HG02943 (cell line): Measurements from ENCODE around the gene KCNE3.

Experiments
- ATAC-seq: cut with Tn5 transposase; IDR thresholded peaks from one replicate; pipeline ENCODE4 v1.9.1; 2021; ENCODE audit warnings: mild to moderate bottlenecking, low read depth, moderate library complexity; ENCODE audit not compliant: unreplicated experiment

KCNE3 gene

GRCh38 chr11:74466916-74467885 is at the start of gene KCNE3:
TSS of gene KCNE3 (minus strand) at chr11:74467549. CDS start at chr11:74457563, 9,986 bp downstream.
- no peak for ATAC-seq

DNA sequence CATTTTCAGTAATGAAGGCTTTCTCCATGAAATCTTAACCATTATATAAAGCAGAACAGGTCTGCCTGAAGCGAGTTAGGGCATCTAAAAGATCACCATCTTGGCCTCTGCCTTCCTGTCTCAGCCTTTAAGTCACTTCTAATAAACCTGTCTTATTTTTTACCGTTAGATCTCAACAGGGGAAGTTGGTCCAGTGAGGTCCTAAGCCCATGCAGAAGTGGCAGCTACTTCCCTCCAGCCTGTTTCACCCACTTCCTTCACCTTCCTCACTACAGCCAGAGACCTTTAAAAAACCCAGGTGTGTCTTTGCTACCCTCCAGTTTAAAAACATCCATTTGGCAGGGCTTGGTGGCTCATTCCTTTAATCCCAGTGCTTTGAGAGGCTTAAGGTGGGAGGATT is 40.2 kb upstream of the KCNE3 start:
- ATAC-seq: no peak

GRCh38 chr11:74506823-74507222 is 39.5 kb upstream of the KCNE3 start:
- no peak for ATAC-seq

GRCh38 chr11:74505911-74506310 is 38.6 kb upstream of the KCNE3 start:
- ATAC-seq: no peak

- no peak for ATAC-seq
Observed at GRCh38 chr11:74504100-74504691, 36.8 kb upstream of the KCNE3 start.

GRCh38 chr11:74494916-74495315 is 27.6 kb upstream of the KCNE3 start:
- no peak for ATAC-seq

GRCh38 chr11:74493791-74494630 is 26.7 kb upstream of the KCNE3 start:
- no peak for ATAC-seq

- peak; percentile 94 for ATAC-seq
Observed at GRCh38 chr11:74492974-74493790, 25.8 kb upstream of the KCNE3 start, which contains the start of gene LIPT2. TSS of gene LIPT2 (minus strand) at chr11:74493724. CDS start at chr11:74493703, 21 bp downstream.

DNA sequence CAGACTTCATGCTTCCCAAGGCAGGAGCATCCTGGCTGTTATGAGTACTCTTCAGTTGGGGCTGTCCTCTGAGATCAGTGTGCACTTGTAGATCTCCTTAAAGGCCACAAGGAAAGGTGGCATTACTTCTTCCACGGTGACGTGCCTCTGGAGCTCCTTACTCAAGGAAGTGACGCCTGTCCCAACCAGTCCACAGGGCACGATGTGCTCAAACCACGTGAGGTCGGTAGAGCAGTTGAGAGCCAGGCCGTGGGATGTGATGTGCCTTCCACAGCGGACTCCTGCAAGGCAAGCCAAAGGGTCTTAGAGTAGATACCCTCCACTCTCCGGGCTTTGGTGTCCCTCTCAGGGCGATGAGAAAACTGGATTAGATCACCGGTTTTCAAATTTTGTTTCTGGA is 24.7 kb upstream of the KCNE3 start:
- ATAC-seq: no peak

DNA sequence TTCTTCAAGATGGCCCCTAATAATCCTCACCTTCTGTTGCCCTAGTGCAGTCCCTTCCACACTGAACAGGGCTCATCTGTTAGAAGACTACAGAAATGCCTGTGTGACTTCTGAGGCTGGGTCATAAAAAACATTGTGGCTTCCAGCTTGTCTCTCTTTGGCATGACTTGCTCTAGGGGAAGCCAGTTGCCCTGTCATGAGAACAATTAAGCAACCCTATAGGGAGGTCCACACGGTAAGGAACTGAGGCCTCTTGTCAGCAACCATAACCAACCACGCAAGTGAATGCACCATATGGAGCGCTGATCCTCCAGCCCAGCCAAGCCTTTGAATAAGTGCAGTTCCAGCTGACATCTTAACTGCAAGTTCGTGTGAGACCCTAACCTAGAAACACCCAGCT is 23.6 kb upstream of the KCNE3 start:
- ATAC-seq: no peak

DNA sequence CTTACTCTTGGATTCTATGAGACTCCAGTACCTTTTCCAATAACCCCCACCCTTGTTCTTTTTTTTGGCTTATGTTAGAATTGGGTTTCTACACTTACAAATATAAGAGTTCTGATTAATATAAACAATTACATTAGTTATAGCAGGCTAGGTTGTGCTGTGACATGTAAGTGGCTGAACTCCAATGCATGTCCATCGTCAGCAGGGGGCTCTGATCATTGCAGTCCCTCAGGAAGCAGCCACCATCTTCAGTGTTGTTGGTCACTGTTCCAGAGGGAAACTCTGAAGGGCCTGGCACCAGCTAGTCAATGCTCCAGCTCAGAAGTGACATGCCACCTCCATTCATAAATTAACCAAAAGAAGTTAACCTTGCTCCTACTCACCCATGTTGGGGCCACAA is 20.5 kb upstream of the KCNE3 start:
- ATAC-seq: no peak

- ATAC-seq: no peak
Observed at GRCh38 chr11:74485868-74486267, 18.5 kb upstream of the KCNE3 start.

DNA sequence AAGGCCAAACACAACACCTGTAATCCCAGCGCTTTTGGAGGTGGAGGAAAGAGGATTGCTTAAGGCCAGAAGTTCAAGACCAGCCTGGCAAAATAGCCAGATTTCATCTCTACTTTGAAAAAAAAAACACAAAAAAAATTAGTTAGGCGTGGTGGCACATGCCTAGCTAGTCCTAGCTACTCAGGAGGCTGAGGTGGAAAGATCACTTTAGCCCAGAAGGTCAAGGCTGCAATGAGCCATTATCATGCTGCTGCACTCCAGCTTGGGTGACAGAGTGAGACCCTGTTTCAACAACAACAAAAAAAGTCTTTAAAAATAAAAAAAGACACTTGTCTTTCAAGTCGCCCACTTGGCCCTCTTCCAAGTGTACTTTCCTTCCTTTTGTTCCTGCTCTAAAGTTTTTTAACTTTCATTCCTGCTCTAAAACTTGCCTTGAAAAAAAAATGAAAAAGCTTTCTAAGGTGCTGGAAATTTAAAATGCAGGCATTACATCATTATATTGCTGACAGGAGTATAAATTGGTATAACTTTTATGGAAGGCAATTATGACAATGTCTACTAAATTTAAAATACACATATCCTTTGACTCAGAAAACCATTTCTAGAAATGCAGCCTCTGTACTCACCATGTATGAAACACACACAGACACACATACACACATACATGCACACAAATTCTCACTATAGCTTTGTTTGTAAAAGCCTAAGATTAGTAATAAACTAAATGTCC is 13.5 kb upstream of the KCNE3 start:
- ATAC-seq: no peak

DNA sequence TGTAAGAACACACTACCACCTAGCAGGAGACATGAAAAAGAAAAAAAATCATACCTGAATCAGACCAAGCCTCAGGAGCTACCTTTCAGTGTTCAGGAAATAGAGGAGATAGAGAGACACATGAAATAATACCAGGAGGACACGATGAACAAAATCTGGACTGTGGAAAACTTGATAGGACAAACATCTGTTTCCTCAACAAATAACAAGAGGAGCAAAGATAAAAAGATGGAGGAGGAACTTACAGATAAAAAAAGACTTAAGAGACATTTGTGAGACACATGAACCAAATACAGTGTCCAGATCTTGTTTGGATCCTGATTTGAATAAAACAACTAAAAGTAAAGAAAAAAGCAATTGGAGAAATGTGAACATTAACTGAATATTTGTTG is 12.4 kb upstream of the KCNE3 start:
- ATAC-seq: no peak

DNA sequence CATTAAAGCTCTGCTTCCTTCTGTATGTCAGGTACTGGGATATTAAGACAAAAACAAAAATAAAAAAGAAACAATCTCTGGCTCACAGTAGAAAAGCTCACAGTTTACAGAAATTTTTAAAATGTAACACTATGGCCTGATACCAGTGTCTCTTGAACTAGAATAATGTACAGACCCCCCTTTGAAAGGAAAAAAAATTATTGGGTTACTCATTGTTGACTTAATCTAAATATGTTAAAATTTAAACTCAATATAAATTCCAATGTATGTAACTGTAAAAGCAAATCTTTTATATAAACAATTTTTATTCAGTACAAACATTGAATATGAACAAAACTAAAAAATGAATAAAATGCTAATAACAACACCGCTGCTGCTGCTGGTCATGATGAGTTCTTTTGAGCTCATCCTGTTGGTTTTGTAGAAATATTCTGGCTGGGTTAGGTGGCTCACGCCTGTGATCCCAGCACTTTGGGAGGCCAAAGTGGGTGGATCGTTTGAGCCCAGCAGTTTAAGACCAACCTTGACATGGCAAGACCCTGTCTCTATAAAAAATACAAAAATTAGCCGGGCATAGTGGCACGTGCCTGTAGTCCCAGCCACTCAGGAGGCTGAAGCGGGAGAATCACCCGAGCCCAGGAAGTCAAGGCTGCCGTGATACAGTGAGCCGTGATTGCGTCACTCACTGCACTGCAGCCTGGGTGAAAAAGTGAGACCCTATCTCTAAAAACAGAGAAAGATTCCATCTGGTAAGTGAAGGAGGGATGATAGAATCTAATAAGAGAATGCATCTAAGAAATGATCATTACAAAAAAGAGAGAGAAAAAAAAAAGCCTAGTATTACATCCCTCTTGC is 11.8 kb upstream of the KCNE3 start:
- ATAC-seq: no peak

- no peak for ATAC-seq
Observed at GRCh38 chr11:74476536-74476935, 9.2 kb upstream of the KCNE3 start.

GRCh38 chr11:74474316-74474715 is 7.0 kb upstream of the KCNE3 start:
- ATAC-seq: no peak

DNA sequence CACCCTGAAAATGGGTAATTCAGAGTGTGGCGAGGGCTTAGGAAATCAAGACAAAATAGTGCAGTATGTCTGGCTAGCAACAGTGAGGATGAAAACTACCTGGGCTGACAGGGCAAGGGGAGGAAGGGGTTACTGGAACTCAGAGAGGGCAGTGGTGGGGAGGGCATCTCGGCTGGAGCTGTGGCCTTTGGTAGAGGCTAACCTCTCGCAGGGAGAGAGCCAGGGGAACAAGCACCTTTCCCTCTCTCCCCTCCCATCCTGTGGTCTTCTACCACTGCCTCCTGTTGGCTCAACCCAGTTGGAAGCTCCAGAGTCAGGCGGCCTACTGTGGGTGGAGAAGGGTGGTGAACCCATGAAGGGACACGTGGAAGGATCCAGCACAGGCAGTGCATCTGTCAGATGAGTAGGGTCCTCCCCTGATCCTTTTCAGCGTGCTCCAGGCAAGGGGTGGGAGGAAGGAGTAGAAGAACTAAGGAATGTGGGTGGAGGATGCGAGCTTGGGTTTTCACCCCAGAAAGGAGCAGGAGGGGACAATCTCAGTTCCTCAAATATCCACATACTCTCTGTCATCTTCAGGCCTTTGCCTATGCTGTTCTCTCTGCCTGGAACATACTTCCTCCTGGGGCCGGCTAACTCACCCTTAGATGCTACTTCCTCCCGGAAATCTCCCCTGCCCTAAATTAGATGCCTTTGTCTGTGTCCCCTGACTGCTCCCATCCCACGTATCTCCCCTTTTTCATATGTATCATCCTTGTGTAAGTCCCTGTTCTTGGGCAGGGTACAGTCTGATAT is 6.2 kb upstream of the KCNE3 start:
- ATAC-seq: no peak
